Ovary (tissue), 9 donors: Measurements from ENCODE around the gene MCRS1. TPM values are rescaled to one million over a fixed set of nuclear protein-coding genes. Genes with fewer than 3 reads are reported as not detected.
"Not testable (repeated sequence)": the region's sequence is repeated elsewhere in the genome, so short reads cannot be mapped to it uniquely, and the experiment has no call there.

ENCODE experiments used
- DNase-seq, 5 donors: peaks; one replicate each; pipeline ENCODE4 v3.0.0-alpha.2; 2019 to 2020
- H3K27ac ChIP-seq, 2 donors: fragments of 200-600 bp; one replicate each; pipeline versions ENCODE4 v1.5.1 to v1.8.0; 2019 to 2022
- H3K27me3 ChIP-seq: fragments of 200-600 bp; one replicate; pipeline ENCODE4 v1.8.0; 2022
- H3K36me3 ChIP-seq: fragments of 200-600 bp; sonication (generic); one replicate; pipeline ENCODE4 v1.5.1; 2019
- H3K4me1 ChIP-seq: one replicate; pipeline ENCODE4 v1.8.1; 2013; ENCODE audit warnings: mild to moderate bottlenecking, moderate library complexity; ENCODE audit not compliant: insufficient read depth
- H3K4me3 ChIP-seq: fragments of 200-600 bp; sonication (generic); one replicate; pipeline ENCODE4 v1.5.1; 2017
- H3K9me3 ChIP-seq, 2 donors: fragments of 200-600 bp in 1 of 2; sonication (generic) in 1 of 2; one replicate each; pipeline versions ENCODE4 v1.5.1 to v1.8.1; 2013 to 2019; ENCODE audit warnings: mild to moderate bottlenecking in 1 of 2, moderate library complexity in 1 of 2
- CTCF ChIP-seq, 3 donors: fragments of 450-650 bp in 2 of 3; fragments of 200-600 bp in 1 of 3; IDR thresholded peaks; one replicate each; pipeline versions ENCODE4 v1.5.1 to v1.8.0; 2016 to 2022; ENCODE audit warnings: antibody characterized with exemption in 3 of 3, mild to moderate bottlenecking in 1 of 3
- EP300 ChIP-seq: sonication (generic); formaldehyde crosslinking; IDR thresholded peaks from one replicate; pipeline ENCODE4 v1.6.1; 2017; ENCODE audit warnings: antibody characterized with exemption
- POLR2A ChIP-seq: fragments of 450-650 bp; IDR thresholded peaks from one replicate; pipeline ENCODE4 v1.6.1; 2017; ENCODE audit warnings: antibody characterized with exemption, mild to moderate bottlenecking, moderate library complexity
- WGBS, 3 donors: extraction: QIAGEN DNeasy Blood & Tissue Kit in 1 of 3; methylation state at CpG; one replicate each; pipeline versions ENCODE4 v1.1.5 to v1.1.7; 2013 to 2017; 5-methylcytosine and 5-hydroxymethylcytosine counted together
- intact Hi-C, 4 donors: fragments of 100-400 bp; cut with DNase I; formaldehyde crosslinking; loops; one replicate each; pipeline versions ENCODE4 v1.11.0 to v1.15.1; 2022 to 2023
- polyA plus RNA-seq, 2 donors: library from polyadenylated mRNA; stranded (reverse); fragments of 200-250 nt in 1 of 2; fragments of 350-450 nt in 1 of 2; fragmentation: Illumina TruSeq in 1 of 2; extraction: RNeasy Lipid Tissue Mini Kit (QIAGEN cat#74804) in 1 of 2; gene quantifications; one replicate each; pipeline ENCODE4 v1.2.3, GENCODE V29; 2013 to 2014
- total RNA-seq, 7 donors: library from RNA; depleted of rRNA in 2 of 7; stranded (reverse); fragments of >200 nt in 2 of 7; fragmentation: NEBNext Ultra II Directional in 3 of 7; extraction: Animal tissue kit (Norgen Biotek cat#: 25700) in 3 of 7; gene quantifications; one replicate each; pipeline versions ENCODE4 v1.1.0 to v1.2.4, GENCODE V29; 2016 to 2023
- donor health status: DM: no; HTN: no; CAD: no; lungs with moderate emphysema.
- donor health status: DM: no; HTN: no; CAD: no.
- donor health status: Bipolar disorder and iron deficiency.
- donor health status: DM: yes; HTN: yes; CAD: no.
- donor health status: DM: no; HTN: no; CAD: no.
- donor health status: DM: yes; HTN: yes; CAD: no.

The MCRS1 gene
- total and polyA plus RNA-seq, 9 donors = 14.7 to 56.2 (median 39.5) TPM

DNA sequence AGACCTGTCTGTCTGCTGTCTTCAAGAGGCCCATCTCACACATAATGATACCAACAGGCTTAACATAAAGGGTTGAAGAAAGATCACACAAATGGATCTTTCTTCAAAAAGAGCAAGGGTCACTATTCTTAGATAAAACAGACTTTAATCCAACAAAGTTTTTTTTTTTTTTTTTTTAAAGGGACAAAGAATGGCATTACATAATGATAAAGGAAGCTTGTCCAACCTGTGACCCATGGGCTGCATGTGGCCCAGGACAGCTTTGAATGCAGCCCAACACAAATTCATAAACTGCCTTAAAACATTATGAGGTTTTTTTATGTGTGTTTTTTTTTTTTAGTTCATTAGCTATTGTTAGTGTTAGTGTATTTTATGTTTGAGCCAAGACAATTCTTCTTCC lies 44.3 kb upstream of the MCRS1 start:
- H3K36me3 ChIP-seq = no peaks in the 10 kb centered on the region
- H3K27ac ChIP-seq = no peak overlapping the region
- no peak for DNase-seq
- TF ChIP-seq POLR2A = no peak
- TF ChIP-seq EP300 = no peak
- TF ChIP-seq CTCF (IDR thresholded peaks at IDR 0.05) = no peak
- H3K4me3 ChIP-seq = no peak overlapping the region
- no peaks in the 10 kb centered on the region for H3K4me1 ChIP-seq
- intact Hi-C loops = no loop called here
- no peaks in the 10 kb centered on the region for H3K9me3 ChIP-seq
- no peaks in the 10 kb centered on the region for H3K27me3 ChIP-seq

- H3K4me1 ChIP-seq, H3K36me3 ChIP-seq, DNase-seq, H3K27ac ChIP-seq, intact Hi-C loops, H3K9me3 ChIP-seq, H3K27me3 ChIP-seq, H3K4me3 ChIP-seq: not testable (repeated sequence)
- WGBS, 3 donors = 94 to 98% (median 95%) methylated on average over 4 of the region's 4 CpGs
These were observed 42.8 kb upstream of the MCRS1 start for GRCh38 chr12:49610785-49611184.

DNA sequence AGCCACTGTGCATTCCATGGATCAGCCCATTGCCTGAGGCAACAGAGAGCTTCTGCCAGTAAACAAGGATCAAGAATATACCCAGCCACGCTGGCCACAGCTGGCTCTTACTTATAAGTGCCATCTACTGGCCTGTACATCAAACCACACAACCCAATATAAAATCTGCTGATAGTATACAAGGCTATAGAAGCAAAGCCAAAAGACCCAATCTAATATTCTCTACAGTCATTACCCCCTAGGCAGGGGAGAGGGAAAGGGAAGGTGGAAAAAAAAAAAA lies 41.9 kb upstream of the MCRS1 start:
- no peaks in the 10 kb centered on the region for H3K4me1 ChIP-seq
- TF ChIP-seq POLR2A (no peak), CTCF (IDR thresholded peaks at IDR 0.05) (no peak), EP300 (no peak)
- no peak overlapping the region for H3K27ac ChIP-seq
- intact Hi-C loops = no loop called here
- no peak for DNase-seq
- WGBS, 3 donors = 73 to 94% (median 77%) methylated on average over 1 of the region's 1 CpG
- H3K36me3 ChIP-seq = no peaks in the 10 kb centered on the region
- no peak overlapping the region for H3K4me3 ChIP-seq
- H3K9me3 ChIP-seq = no peaks in the 10 kb centered on the region
- no peaks in the 10 kb centered on the region for H3K27me3 ChIP-seq

GRCh38 chr12:49609059-49609874 lies 41.3 kb upstream of the MCRS1 start:
- TF ChIP-seq POLR2A (no peak), CTCF (IDR thresholded peaks at IDR 0.05) (no peak), EP300 (no peak)
- 93 to 97% (median 96%) methylated on average over 2 of the region's 2 CpGs for WGBS, 3 donors
- no peak overlapping the region for H3K4me3 ChIP-seq
- no peaks in the 10 kb centered on the region for H3K27me3 ChIP-seq
- H3K27ac ChIP-seq = no peak overlapping the region
- H3K4me1 ChIP-seq = no peaks in the 10 kb centered on the region
- no peaks in the 10 kb centered on the region for H3K36me3 ChIP-seq
- intact Hi-C loops = no loop called here
- no peaks in the 10 kb centered on the region for H3K9me3 ChIP-seq
- no peak for DNase-seq

- H3K4me1 ChIP-seq, H3K9me3 ChIP-seq, intact Hi-C loops, H3K4me3 ChIP-seq, DNase-seq, H3K36me3 ChIP-seq, H3K27me3 ChIP-seq, H3K27ac ChIP-seq: not testable (repeated sequence)
- WGBS, 3 donors = 95 to 97% (median 95%) methylated on average over 4 of the region's 4 CpGs
These were observed 37.6 kb upstream of the MCRS1 start, which contains the start of gene FAM186B for GRCh38 chr12:49605539-49605938. TSS of gene FAM186B (minus strand) at chr12:49605639. CDS start at chr12:49605477, 162 bp downstream.
